Colonic mucosa (tissue), 4 donors: Measurements from ENCODE around the gene OR52B2. TPM values are rescaled to one million over a fixed set of nuclear protein-coding genes. Genes with fewer than 3 reads are reported as not detected.

ENCODE experiments used
- DNase-seq: peaks from one replicate; pipeline ENCODE4 v3.0.0-alpha.2; 2020
- H3K27ac ChIP-seq: fragments of 200-600 bp; one replicate; pipeline ENCODE4 v1.8.0; 2021
- H3K27me3 ChIP-seq: fragments of 200-600 bp; one replicate; pipeline ENCODE4 v1.8.0; 2021
- H3K36me3 ChIP-seq: fragments of 200-600 bp; one replicate; pipeline ENCODE4 v1.8.0; 2021
- H3K4me1 ChIP-seq: fragments of 200-600 bp; one replicate; pipeline ENCODE4 v1.8.0; 2021; ENCODE audit warnings: mild to moderate bottlenecking
- H3K4me3 ChIP-seq: fragments of 200-600 bp; one replicate; pipeline ENCODE4 v1.8.0; 2021
- H3K9ac ChIP-seq, 2 donors: one replicate each; pipeline ENCODE4 v1.7.0; 2013; ENCODE audit warnings: control low read depth in 2 of 2, low read depth in 2 of 2, low read length in 2 of 2
- H3K9me3 ChIP-seq: fragments of 200-600 bp; one replicate; pipeline ENCODE4 v1.8.0; 2021
- intact Hi-C: fragments of 100-400 bp; cut with DNase I; formaldehyde crosslinking; loops from one replicate; pipeline ENCODE4 v1.14.1; 2022
- total RNA-seq, 2 donors: library from RNA; stranded (reverse); fragmentation: NEBNext Ultra II Directional in 1 of 2; extraction: Animal tissue kit (Norgen Biotek cat#: 25700) in 1 of 2; gene quantifications; one replicate each; pipeline ENCODE4 v1.2.1, GENCODE V29; 2021
- TF ChIP-seq, protein P1 (sequence below): fragments of 200-600 bp; IDR thresholded peaks from one replicate; pipeline ENCODE4 v1.8.0; 2022; ENCODE audit warnings: antibody characterized with exemption, mild to moderate bottlenecking
- donor health status: healthy.
- donor health status: DM: no; HTN: no; CAD: no.
- donor health status: DM: no; HTN: no; CAD: no.

Gene OR52B2
- total RNA-seq = under 1 TPM in 1 of 2 donors, not detected in 1; 0.25 TPM

DNA sequence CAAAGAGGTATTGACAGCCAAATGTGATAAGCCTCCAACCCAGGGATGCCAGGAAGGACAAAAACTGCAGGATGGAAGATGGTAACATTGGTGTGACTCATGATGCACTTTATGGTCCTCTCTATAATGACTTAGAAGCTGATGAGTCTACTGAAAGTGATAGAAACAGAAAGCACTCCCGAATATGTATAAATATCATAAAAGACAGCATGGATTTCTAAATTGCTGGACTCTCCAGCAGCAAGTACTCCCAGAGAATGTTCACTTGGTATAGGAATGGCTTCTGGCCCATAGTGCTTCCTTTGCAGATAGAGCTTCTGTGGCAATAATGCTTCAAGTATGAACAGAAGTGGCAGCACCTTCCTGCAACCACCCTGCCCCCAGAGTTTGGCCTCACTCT, at the start of gene OR52B2:
OR52B2 (minus strand) TSS at position 101 of the 400 bp plus-strand sequence; CDS start at position 101, 0 bp downstream.
- no peak within 1 kb of the TSS for H3K9ac ChIP-seq
- no peak within 1 kb of the TSS for H3K27ac ChIP-seq
- TF ChIP-seq, protein P1, sequence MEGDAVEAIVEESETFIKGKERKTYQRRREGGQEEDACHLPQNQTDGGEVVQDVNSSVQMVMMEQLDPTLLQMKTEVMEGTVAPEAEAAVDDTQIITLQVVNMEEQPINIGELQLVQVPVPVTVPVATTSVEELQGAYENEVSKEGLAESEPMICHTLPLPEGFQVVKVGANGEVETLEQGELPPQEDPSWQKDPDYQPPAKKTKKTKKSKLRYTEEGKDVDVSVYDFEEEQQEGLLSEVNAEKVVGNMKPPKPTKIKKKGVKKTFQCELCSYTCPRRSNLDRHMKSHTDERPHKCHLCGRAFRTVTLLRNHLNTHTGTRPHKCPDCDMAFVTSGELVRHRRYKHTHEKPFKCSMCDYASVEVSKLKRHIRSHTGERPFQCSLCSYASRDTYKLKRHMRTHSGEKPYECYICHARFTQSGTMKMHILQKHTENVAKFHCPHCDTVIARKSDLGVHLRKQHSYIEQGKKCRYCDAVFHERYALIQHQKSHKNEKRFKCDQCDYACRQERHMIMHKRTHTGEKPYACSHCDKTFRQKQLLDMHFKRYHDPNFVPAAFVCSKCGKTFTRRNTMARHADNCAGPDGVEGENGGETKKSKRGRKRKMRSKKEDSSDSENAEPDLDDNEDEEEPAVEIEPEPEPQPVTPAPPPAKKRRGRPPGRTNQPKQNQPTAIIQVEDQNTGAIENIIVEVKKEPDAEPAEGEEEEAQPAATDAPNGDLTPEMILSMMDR = no peak
- intact Hi-C loops = no loop called here
- no peaks in the 10 kb centered on the region for H3K4me1 ChIP-seq
- no peaks in the 10 kb centered on the region for H3K9me3 ChIP-seq
- no peaks in the 10 kb centered on the region for H3K36me3 ChIP-seq
- no peaks in the 10 kb centered on the region for H3K27me3 ChIP-seq
- H3K4me3 ChIP-seq = no peak within 1 kb of the TSS
- no peak for DNase-seq

DNA sequence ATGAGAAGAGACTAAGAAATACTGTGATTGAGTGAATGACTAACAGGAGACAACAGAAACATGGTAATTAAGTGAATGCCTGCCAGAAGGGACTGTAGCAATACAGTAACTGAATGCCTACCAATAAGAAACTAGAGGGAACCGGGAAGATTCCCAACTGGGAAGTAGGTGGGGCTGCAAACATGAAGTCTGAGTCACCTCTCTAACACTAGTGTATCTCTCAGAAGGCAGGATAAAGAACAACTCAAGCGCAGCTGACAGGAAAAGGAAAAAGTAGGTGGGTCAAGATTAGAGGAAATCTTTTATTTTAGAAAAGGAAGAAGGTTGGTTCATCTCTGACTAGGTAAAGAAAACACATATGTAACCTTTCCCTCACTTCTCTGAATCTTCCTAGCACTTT, 49.2 kb upstream of the OR52B2 start:
- Histone ChIP-seq H3K27me3 (no peaks in the 10 kb centered on the region), H3K27ac (peak overlapping the region; percentile 73), H3K4me3 (no peak overlapping the region), H3K4me1 (no peaks in the 10 kb centered on the region), H3K36me3 (peaks cover 47% of the 10 kb centered on the region), H3K9me3 (no peaks in the 10 kb centered on the region), H3K9ac (no peak overlapping the region)
- TF ChIP-seq, protein P1 = no peak
- peak; percentile 58 for DNase-seq
- intact Hi-C loops = no loop called here

DNA sequence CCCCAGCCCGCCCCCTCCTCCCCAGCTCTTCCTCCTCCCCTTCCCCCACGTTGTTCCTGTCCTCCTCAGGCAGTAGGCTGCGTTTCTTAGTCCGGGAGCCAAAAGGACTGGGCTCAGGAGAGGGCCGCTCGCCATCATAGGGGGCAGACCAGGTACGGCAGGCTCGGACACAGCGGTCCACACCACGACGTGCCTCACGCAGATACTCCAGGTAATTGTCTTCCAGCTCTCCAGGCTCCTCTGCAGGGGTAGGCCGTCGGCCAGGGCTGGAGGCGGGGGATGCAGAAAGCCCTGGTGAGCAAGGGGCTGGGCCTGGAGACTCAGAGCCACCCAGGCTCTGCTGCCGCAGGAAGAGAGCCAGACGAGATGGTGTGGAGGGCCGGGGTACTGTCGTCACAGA, 47.6 kb upstream of the OR52B2 start:
- H3K4me3 ChIP-seq = no peak overlapping the region
- H3K27ac ChIP-seq = no peak overlapping the region
- no peaks in the 10 kb centered on the region for H3K9me3 ChIP-seq
- no peaks in the 10 kb centered on the region for H3K4me1 ChIP-seq
- DNase-seq = no peak
- TF ChIP-seq, protein P1 = no peak
- peaks cover 30% of the 10 kb centered on the region for H3K36me3 ChIP-seq
- H3K9ac ChIP-seq = no peak overlapping the region
- H3K27me3 ChIP-seq = no peaks in the 10 kb centered on the region
- intact Hi-C loops = no loop called here

DNA sequence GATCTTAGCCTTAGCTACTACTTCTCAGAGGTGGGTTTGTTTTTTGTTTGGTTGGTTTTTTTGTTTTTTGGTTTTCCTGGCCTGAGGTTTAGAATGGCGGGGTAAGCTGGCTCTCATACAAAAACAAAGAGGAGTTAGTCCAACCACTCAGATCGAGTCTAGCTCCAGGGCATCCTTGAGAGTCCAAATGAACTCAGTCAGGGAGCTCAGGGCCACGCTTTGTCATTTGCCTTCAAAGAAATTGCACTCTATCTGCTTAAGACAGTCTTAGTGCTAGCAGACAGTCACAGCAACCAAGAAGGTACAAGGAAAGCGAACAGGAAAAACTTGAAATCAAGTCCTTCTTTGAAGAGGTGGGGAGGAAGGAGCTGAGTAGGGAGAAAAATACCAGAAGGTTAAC, 46.4 kb upstream of the OR52B2 start:
- TF ChIP-seq, protein P1 = no peak
- H3K4me1 ChIP-seq = no peaks in the 10 kb centered on the region
- no peak overlapping the region for H3K27ac ChIP-seq
- no peak overlapping the region for H3K9ac ChIP-seq
- no peaks in the 10 kb centered on the region for H3K27me3 ChIP-seq
- peaks cover 20% of the 10 kb centered on the region for H3K36me3 ChIP-seq
- H3K4me3 ChIP-seq = no peak overlapping the region
- H3K9me3 ChIP-seq = no peaks in the 10 kb centered on the region
- no peak for DNase-seq
- intact Hi-C loops = no loop called here

DNA sequence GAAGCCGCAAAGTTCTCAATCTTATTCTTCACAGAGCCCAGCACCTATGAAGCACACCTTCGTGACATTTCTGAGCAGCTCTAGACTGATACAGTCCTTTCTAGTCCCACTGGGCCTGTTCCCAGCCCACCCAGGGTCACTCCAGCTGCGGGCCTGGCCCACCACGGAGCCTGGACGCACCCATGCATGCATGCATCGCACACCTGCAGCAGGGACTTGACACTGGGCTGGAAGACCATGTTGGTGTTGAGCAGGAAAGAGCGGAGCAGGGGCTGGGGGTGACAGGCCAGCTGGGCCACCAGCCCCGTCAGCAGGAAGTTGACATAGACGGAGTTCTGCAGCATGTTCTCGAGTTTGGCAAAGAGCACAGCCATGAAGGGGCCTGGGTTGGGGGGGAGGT, 44.4 kb upstream of the OR52B2 start:
- H3K27me3 ChIP-seq = no peaks in the 10 kb centered on the region
- no peaks in the 10 kb centered on the region for H3K4me1 ChIP-seq
- no peak overlapping the region for H3K27ac ChIP-seq
- TF ChIP-seq, protein P1 = no peak
- no peak for DNase-seq
- no peak overlapping the region for H3K4me3 ChIP-seq
- H3K9ac ChIP-seq = no peak overlapping the region
- intact Hi-C loops = no loop called here
- peaks cover 27% of the 10 kb centered on the region for H3K36me3 ChIP-seq
- no peaks in the 10 kb centered on the region for H3K9me3 ChIP-seq
